Activated naive CD4-positive, alpha-beta T cell treated with anti-CD3 and anti-CD28 coated beads for 36 hours (primary cell): ENCODE measurements around the gene WASF3. TPM values are rescaled to one million over a fixed set of nuclear protein-coding genes. Genes with fewer than 3 reads are reported as not detected.
A peak's percentile ranks its signal among the peaks of the same experiment; 100 is the strongest.
"Not testable (repeated sequence)": the region's sequence is repeated elsewhere in the genome, so short reads cannot be mapped to it uniquely, and the experiment has no call there.

Experiments used
- CTCF ChIA-PET: fragments of 350-600 bp; sonication (Branson Sonifier 250); formaldehyde crosslinking; loops from one replicate; lab custom pipeline; 2021; ENCODE audit warnings: antibody characterized with exemption; lab: Charles Lee
- DNase-seq: peaks from one replicate; pipeline ENCODE4 v3.0.0-alpha.2; 2020
- H3K27ac Mint-ChIP-seq: one replicate; pipeline ENCODE4 v1.8.0; 2021; ENCODE audit warnings: mild to moderate bottlenecking, mixed read lengths
- H3K27me3 Mint-ChIP-seq: one replicate; pipeline ENCODE4 v1.8.0; 2021; ENCODE audit warnings: low read depth, mixed read lengths
- H3K36me3 Mint-ChIP-seq: one replicate; pipeline ENCODE4 v1.8.0; 2021; ENCODE audit warnings: low read depth, mixed read lengths
- H3K4me1 Mint-ChIP-seq: one replicate; pipeline ENCODE4 v1.8.0; 2021; ENCODE audit warnings: low read depth, mixed read lengths
- H3K4me3 Mint-ChIP-seq: one replicate; pipeline ENCODE4 v1.8.0; 2021; ENCODE audit warnings: mild to moderate bottlenecking, moderate library complexity, mixed read lengths
- H3K9me3 Mint-ChIP-seq: one replicate; pipeline ENCODE4 v1.8.0; 2021; ENCODE audit warnings: mixed read lengths
- intact Hi-C: fragments of 100-400 bp; cut with micrococcal nuclease; formaldehyde crosslinking; loops from one replicate; pipeline ENCODE4 v1.15.1; 2023
- total RNA-seq, 2 experiments: library from RNA; stranded (reverse); gene quantifications; one replicate each; pipeline ENCODE4 v1.2.3, GENCODE V29; 2021

WASF3 gene
- total RNA-seq, 2 experiments from 2014 or later: not detected

DNA sequence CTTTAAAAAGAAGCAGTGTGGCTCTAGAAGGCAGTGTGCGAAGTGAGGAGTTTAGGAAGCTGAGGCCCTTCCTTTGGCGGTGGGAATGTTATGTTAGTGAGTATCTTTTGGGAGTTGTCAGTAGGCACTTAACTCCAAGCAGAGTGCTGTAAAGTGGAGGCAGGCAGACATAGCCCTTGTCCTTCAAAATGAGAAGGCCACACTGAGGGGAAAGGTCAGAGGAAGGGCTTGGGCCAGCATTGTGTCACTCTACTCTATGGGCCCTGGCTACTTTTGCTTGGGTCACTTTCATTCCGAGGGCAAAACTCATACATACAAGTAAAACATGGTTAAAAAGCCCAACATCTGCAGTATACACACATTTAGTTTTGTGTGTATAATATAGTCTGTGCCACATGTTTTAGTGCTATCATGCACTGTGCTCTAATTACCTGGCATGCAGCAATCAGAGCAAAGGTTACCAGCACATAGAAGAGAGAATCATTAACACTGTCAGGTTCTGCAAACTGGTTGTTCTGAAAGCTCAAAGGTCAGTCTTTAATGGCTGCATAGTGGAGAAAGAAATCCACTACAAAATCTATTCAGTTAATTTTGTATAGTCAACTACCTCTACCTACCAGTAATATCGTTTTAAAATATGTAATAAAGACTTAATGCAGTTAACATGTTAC, 64.4 kb downstream of the WASF3 start:
- peaks cover 13% of the 10 kb centered on the region for H3K9me3 Mint-ChIP-seq
- CTCF ChIA-PET: no interaction called here
- intact Hi-C loops: no loop called here
- DNase-seq: no peak
- H3K4me1 Mint-ChIP-seq: no peaks in the 10 kb centered on the region
- no peaks in the 10 kb centered on the region for H3K36me3 Mint-ChIP-seq
- no peak overlapping the region for H3K27ac Mint-ChIP-seq
- no peak overlapping the region for H3K4me3 Mint-ChIP-seq
- peaks cover 11% of the 10 kb centered on the region for H3K27me3 Mint-ChIP-seq

DNA sequence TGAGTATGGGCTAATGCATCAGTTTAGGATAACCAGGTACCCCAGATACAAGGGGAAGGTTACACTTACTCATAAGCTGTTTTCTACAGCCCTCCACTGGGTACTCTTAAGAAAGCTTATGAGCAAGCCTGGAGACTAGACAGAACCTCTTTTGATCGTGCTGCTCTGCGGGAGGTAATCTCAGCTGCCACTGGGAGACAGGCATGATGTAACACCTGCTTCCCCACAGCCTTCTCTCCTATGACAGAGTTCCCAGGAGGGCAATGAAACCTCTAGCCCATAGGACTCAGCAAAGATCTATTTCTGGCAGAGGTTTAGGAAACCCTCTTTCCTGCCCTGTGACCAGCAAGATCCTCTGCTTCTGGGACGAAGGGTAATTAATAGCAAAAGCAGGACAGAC, 65.6 kb downstream of the WASF3 start:
- Mint-ChIP-seq H3K36me3 (no peaks in the 10 kb centered on the region), H3K27ac (no peak overlapping the region), H3K4me3 (no peak overlapping the region), H3K4me1 (no peaks in the 10 kb centered on the region), H3K9me3 (peaks cover 13% of the 10 kb centered on the region), H3K27me3 (peaks cover 11% of the 10 kb centered on the region)
- intact Hi-C loops: no loop called here
- CTCF ChIA-PET: interaction anchor here (0.6 kb wide), 1 partner anchor 1056 kb away, joined by 3 read pairs; no protein-coding TSS in a partner anchor
- no peak for DNase-seq

DNA sequence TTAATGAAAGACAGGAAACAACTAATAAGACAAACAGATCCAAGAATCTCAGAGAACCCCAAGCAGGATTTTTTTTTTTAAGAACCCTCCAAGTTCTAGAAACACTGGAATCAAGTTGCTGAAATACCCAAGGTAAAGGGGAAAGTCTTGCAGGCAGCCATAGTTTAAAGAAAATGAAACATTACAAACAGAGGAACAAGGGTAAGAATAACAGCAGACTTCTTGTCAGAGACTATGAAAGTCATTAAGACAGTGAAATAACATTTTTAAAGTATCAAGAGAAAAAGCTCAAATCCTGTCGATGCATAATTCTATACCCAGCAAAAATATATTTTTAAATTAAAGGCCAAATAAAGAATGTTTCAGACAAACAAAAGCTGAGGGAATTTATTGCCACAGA, 67.1 kb downstream of the WASF3 start:
- CTCF ChIA-PET: interaction anchor here (0.6 kb wide), 1 partner anchor 74 kb away, joined by 5 read pairs; no protein-coding TSS in a partner anchor
- Mint-ChIP-seq H3K36me3 (no peaks in the 10 kb centered on the region), H3K27me3 (peaks cover 11% of the 10 kb centered on the region), H3K27ac (no peak overlapping the region), H3K9me3 (peaks cover 13% of the 10 kb centered on the region), H3K4me1 (no peaks in the 10 kb centered on the region), H3K4me3 (no peak overlapping the region)
- intact Hi-C loops: no loop called here
- no peak for DNase-seq

DNA sequence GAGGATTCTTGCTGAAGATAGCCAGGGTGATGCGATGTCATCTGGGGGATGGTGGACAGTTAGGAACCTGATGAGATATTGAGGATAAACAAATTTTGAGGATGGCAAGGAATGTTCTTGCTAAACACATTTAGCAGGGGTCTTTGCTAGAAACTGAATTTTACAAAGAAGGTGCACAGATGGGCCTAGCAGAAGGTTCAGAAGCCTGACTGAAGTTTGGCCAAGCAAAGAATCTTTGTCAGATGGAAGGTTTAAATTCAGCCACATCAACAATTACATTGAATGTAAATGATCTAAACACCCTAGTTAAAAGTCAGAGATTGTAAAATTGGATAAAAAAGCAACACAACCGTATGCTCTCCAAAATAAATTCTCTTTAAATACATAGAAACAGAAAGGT, 68.8 kb downstream of the WASF3 start:
- Mint-ChIP-seq H3K4me3 (no peak overlapping the region), H3K4me1 (no peaks in the 10 kb centered on the region), H3K36me3 (no peaks in the 10 kb centered on the region), H3K9me3 (peaks cover 13% of the 10 kb centered on the region), H3K27ac (no peak overlapping the region), H3K27me3 (peaks cover 3% of the 10 kb centered on the region)
- intact Hi-C loops: no loop called here
- CTCF ChIA-PET: no interaction called here
- no peak for DNase-seq

DNA sequence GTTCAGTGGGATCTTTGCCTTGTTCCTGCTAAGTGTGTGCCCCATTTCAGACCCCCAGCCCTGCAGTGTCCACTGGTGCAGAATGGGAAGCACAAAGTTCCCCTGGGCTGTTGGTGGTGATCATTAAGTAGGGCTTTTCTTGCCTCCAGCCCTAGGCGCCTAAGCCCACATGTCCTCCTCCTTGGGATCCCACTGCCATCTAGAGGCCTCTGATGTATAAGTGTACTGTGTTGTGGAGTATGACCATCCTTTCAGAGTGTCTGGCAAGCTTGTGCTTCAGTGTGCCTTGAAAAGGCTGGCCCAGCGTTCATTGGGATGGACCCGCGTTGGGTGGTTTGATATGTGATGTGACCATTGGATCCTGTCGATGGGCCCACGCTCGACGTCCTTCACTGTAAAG, 71.2 kb downstream of the WASF3 start:
- no peak overlapping the region for H3K27ac Mint-ChIP-seq
- CTCF ChIA-PET: interaction anchor here (1.1 to 1.5 kb wide), 3 partner anchors 70 to 146 kb away, joined by 3 to 6 read pairs (median 4); no protein-coding TSS in a partner anchor
- peak; percentile 28 for DNase-seq

DNA sequence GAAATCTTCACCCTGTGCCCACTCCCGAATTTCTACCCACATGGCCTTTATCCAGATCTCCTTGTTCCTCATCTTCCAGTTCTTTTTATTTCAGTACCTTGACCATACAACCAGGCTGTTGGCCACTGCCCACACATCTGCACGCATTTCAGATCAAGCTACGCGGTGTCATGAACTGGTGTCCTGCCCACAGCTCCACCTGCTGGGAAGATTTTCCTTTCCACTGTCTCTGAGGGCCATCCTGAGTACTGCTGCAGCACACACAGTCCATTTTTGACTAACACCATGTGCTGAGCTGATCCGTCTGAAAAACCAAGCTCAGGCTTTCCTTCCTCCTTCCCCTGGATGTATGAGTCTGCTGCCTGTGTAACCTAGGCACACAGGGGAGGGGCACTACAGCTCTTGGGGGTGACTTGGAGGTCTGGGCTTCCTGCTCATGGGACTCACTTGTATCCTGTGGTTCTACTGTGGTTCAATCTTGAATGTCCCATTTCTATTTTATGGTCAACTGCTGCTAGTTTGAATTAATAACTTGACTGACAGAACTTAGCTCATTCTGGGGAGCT, 71.9 kb downstream of the WASF3 start:
- no peak for DNase-seq
- H3K4me3 Mint-ChIP-seq: no peak overlapping the region
- no peak overlapping the region for H3K27ac Mint-ChIP-seq
- peaks cover 6% of the 10 kb centered on the region for H3K9me3 Mint-ChIP-seq
- H3K36me3 Mint-ChIP-seq: no peaks in the 10 kb centered on the region
- no peaks in the 10 kb centered on the region for H3K4me1 Mint-ChIP-seq
- intact Hi-C loops: no loop called here
- H3K27me3 Mint-ChIP-seq: no peaks in the 10 kb centered on the region
- CTCF ChIA-PET: interaction anchor here (1.1 to 1.5 kb wide), 4 partner anchors 69 to 445 kb away, joined by 3 to 7 read pairs (median 5); no protein-coding TSS in a partner anchor

More for the DNA sequence above, 71.2 kb downstream of the WASF3 start:
- Mint-ChIP-seq H3K4me3 (no peak overlapping the region), H3K27me3 (no peaks in the 10 kb centered on the region), H3K4me1 (no peaks in the 10 kb centered on the region), H3K9me3 (peaks cover 11% of the 10 kb centered on the region), H3K36me3 (no peaks in the 10 kb centered on the region)
- intact Hi-C loops: loop anchor here (1.0 kb wide), 1 partner anchor 444 kb away; no protein-coding TSS in a partner anchor

DNA sequence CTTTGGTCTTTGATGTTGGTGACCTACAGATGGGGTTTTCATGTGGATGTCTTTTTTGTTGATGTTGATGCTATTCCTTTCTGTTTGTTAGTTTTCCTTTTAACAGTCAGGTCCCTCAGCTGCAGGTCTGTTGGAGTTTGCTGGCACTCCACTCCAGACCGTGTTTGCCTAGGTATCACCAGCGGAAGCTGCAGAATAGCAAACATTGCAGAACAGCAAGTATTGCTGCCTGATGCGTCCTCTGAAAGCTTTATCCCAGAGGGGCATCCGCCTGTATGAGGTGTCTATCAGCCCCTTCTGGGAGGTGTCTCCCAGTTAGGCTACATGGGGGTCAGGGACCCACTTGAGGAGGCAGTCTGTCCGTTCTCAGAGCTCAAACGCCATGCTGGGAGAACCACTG, 78.2 kb downstream of the WASF3 start:
- H3K9me3 Mint-ChIP-seq, H3K36me3 Mint-ChIP-seq, H3K27ac Mint-ChIP-seq, DNase-seq, intact Hi-C loops, H3K4me1 Mint-ChIP-seq, H3K4me3 Mint-ChIP-seq, H3K27me3 Mint-ChIP-seq: not testable (repeated sequence)
- CTCF ChIA-PET: interaction anchor here (1.2 kb wide), 1 partner anchor 544 kb away, joined by 3 read pairs; no protein-coding TSS in a partner anchor

DNA sequence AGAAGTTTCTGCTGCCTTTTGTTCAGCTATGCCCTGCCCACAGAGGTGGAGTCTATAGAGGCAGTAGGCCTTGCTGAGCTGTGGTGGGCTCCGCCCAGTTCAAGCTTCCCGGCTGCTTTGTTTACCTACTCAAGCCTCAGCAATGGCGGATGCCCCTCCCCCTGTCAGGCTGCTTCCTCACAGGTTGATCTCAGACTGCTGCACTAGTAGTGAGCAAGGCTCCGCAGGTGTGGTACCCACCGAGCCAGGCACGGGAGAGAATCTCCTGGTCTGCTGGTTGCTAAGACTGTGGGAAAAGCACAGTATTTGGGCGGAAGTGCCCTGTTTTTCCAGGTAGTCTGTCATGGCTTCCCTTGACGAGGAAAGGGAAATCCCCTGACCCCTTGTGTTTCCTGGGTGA, 78.6 kb downstream of the WASF3 start:
- H3K27ac Mint-ChIP-seq, DNase-seq, H3K36me3 Mint-ChIP-seq, H3K27me3 Mint-ChIP-seq, H3K4me1 Mint-ChIP-seq, H3K4me3 Mint-ChIP-seq, intact Hi-C loops, H3K9me3 Mint-ChIP-seq: not testable (repeated sequence)
- CTCF ChIA-PET: interaction anchor here (1.2 kb wide), 1 partner anchor 545 kb away, joined by 3 read pairs; no protein-coding TSS in a partner anchor

DNA sequence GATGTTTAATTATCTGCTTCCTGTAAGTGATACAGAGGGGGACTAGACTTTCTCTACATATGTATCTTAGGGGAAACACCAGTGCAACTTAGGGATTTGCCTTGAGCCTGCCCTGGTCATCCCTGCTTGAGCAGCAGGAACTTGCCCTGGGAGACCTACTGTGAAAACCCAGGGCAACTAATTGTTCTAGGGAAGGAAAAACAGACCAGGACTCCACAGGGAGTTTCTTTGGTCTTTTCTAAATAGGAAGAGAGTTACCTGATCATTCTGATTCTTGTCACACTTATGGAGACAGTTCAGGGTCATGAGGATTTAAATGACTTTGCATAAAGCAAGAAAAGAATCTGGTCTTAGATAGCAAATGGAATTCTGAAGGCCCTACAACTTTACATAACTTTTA, 89.1 kb downstream of the WASF3 start:
- peaks cover 8% of the 10 kb centered on the region for H3K9me3 Mint-ChIP-seq
- no peak overlapping the region for H3K4me3 Mint-ChIP-seq
- no peaks in the 10 kb centered on the region for H3K36me3 Mint-ChIP-seq
- H3K27ac Mint-ChIP-seq: no peak overlapping the region
- CTCF ChIA-PET: no interaction called here
- peaks cover 25% of the 10 kb centered on the region for H3K27me3 Mint-ChIP-seq
- no peaks in the 10 kb centered on the region for H3K4me1 Mint-ChIP-seq
- intact Hi-C loops: no loop called here
- no peak for DNase-seq

DNA sequence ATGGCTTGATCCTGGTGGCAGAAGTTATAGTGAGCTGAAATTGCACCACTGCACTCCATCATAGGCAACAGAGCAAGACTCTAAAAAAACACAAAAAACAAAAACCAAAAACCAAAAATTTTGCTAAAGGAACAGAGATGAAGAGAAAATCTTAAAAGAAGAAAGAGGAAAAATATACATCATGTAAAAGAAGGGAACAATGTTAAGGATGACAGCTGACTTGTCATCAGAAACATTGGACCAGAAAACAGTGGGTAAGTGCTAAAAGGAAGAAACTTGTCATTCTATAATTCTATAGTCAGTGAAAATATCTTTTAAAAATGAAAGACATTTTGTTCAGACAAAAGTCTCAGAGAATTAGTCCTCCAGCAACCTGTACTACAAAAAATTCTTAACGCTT, 93.8 kb downstream of the WASF3 start:
- H3K4me3 Mint-ChIP-seq: no peak overlapping the region
- intact Hi-C loops: no loop called here
- no peak overlapping the region for H3K27ac Mint-ChIP-seq
- no peaks in the 10 kb centered on the region for H3K36me3 Mint-ChIP-seq
- CTCF ChIA-PET: no interaction called here
- no peaks in the 10 kb centered on the region for H3K4me1 Mint-ChIP-seq
- no peak for DNase-seq
- H3K9me3 Mint-ChIP-seq: peaks cover 8% of the 10 kb centered on the region
- H3K27me3 Mint-ChIP-seq: peaks cover 20% of the 10 kb centered on the region

DNA sequence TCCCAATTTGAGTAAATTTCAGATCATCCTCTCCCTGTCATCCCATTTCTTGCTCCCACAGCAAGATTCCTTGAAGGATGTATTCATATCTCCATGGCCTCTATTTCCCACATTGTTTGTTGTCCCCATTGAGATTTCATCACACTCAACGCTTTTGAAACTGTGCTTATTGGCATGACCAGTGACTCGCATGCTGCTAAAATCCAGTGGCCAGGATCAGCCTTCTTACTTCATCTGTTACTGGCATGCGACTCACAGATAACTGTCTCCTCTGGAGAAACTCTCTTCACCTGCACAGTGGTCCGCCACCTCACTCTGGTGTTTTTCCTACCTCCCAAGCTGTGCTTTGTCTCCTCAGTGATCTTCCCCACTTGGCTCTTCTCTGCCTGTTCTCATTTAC, 95.8 kb downstream of the WASF3 start:
- H3K36me3 Mint-ChIP-seq: no peaks in the 10 kb centered on the region
- H3K27me3 Mint-ChIP-seq: peaks cover 12% of the 10 kb centered on the region
- DNase-seq: no peak
- H3K4me1 Mint-ChIP-seq: no peaks in the 10 kb centered on the region
- intact Hi-C loops: no loop called here
- no peak overlapping the region for H3K27ac Mint-ChIP-seq
- peaks cover 8% of the 10 kb centered on the region for H3K9me3 Mint-ChIP-seq
- H3K4me3 Mint-ChIP-seq: no peak overlapping the region
- CTCF ChIA-PET: no interaction called here

DNA sequence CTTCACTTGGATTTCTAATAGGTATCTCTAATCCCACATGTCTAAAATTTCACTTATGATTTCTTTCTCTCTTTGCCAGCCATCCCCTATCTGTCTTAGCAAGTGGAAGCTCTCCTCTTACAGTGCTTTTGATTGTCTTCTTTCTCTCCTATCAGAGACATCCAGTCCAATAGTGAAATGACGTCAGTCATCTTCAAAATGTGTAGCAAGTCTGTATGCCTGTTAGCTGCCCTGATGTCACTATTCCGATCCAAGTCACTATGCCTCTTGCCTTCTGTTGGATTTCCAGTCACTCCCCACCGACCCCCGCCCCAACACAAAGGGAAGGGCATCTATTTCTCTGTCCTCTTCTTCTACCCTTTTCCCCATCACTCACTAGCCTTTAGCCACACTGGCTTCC, 96.4 kb downstream of the WASF3 start:
- no peak for DNase-seq
- intact Hi-C loops: no loop called here
- no peaks in the 10 kb centered on the region for H3K4me1 Mint-ChIP-seq
- H3K4me3 Mint-ChIP-seq: no peak overlapping the region
- peaks cover 8% of the 10 kb centered on the region for H3K9me3 Mint-ChIP-seq
- peaks cover 8% of the 10 kb centered on the region for H3K27me3 Mint-ChIP-seq
- CTCF ChIA-PET: no interaction called here
- no peak overlapping the region for H3K27ac Mint-ChIP-seq
- no peaks in the 10 kb centered on the region for H3K36me3 Mint-ChIP-seq

DNA sequence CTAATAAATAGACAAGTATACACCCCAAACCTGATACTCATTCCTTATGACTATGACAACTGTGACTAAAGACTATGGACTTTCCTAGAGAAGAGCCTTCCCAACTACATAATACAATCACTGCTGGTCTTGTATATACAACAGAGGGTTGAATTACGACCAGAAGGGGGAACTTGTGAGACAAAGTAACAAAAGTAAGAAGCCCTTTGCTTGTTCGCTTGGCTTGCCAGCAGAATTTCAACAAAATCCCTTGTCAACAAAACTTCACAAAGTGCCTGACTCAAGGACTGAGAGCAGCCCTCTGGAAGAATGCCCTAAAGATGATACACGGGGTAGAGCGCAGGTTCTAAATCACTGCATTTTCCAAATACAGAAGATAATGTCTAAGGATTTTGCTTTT, 99.4 kb downstream of the WASF3 start:
- H3K4me1 Mint-ChIP-seq: no peaks in the 10 kb centered on the region
- no peaks in the 10 kb centered on the region for H3K9me3 Mint-ChIP-seq
- no peak overlapping the region for H3K4me3 Mint-ChIP-seq
- intact Hi-C loops: no loop called here
- no peak overlapping the region for H3K27ac Mint-ChIP-seq
- DNase-seq: no peak
- H3K36me3 Mint-ChIP-seq: no peaks in the 10 kb centered on the region
- CTCF ChIA-PET: interaction anchor here (1.5 kb wide), 1 partner anchor 42 kb away, joined by 8 read pairs; no protein-coding TSS in a partner anchor
- H3K27me3 Mint-ChIP-seq: peaks cover 10% of the 10 kb centered on the region
